ENCODE results near the gene BHLHE23.

BHLHE23 gene

DNA sequence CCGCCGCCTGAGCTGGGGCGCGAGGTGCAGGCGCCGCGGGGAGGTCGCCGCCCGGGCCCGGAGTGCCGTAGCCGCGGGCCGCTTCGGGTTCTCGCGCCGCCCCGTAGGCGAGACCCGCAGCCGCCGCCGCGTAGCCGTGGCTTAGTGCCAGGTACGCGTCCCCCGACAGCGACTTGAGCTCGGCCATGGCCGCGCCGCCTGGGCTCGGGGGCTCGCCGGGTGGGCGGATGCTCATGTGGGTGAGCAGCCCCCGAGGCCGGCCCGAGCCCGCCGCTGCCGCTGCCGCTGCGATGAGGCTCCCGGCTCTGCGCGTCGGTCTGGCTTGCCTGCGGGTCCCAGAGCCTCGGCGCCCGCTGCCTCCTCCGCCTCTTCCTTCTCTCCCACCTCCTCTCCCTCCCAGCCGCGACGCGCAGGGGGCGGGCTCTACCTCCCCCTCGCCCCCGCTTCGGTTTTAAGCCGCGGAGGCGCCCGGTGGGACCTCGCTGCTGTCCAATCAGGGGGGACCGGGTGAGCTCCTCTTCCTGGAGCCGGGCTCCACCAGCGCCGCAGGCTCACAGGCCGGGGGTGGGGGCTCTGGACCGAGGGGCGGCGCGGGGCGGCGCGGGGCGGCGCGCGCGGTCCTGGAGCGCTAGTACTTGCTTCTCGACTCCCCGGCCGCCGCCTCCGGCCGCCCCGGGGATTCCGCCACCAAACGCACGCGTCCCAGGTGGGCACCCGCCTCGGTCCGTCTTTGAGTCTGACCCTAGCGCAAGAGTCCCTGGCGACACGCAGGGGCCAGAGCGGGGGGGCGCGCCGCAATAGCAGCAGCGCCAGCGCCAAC lies at the start of gene BHLHE23:
BHLHE23 (minus strand) TSS at position 425 of the 820 bp plus-strand sequence; CDS start at position 235, 190 bp downstream.
- no peak for DNase-seq (ENCODE audit: low spot score)

DNA sequence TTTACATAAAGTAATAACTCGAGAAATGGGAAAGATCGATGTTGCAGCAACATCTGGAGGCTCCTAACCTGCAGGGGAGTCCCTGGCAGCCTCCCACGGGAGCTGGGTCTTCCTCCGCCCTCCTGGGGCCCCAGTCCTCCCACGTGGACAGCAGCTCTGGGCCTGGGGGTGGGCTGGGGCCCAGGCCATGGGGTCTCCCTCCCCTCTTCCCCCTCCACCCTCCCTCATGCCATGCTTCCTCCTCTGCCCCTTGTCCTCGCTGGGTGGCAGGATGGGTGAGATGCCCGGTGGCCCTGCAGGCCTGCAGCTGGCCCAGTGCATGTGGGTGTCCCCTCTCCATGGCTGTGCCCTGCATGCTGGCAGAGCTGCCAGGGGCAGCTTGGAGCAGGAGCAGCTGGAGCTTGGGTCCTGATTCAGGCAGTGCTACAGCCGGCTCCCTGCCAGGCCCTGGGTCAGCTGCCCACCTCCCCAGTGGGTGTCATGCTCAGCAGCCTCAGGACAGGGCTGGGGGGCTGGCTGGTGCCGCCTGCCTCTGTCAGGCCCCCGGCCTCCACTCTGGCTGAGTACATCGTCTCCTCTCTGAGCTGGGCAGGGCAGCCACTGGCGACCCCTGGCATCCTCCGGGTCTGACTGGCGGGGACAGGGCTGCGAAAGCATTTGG lies 48.9 kb upstream of the BHLHE23 start:
- DNase-seq (ENCODE audit: low spot score), result no peak

DNA sequence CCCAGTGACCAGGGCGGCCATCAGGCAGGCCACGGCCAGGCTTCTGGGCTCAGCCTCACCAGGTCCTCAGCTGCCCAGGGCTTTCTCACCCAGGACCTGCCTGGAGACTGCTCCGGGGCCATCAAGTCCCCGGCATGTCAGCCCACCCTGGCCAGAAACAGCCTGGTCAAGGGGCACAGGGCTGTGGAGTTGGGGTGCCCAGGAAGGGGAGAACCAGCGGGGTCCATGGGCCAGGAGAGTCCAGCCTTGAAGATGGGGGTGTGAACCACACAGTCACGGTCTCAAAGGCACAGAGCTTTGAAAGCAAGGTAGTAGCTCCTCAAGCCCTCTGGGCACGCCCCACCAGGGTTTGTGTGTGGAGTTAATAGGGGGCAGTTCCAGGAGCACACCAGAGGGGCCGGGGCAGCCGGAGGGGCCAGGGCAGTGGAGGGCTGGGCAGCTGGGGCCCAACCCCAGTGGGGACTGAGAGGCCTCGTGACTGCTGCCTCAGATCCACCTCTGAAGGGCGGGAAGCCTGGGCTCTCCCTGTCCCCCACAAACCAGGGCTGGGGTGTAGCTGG lies 48.0 kb upstream of the BHLHE23 start:
- no peak for DNase-seq (ENCODE audit: low spot score)

DNA sequence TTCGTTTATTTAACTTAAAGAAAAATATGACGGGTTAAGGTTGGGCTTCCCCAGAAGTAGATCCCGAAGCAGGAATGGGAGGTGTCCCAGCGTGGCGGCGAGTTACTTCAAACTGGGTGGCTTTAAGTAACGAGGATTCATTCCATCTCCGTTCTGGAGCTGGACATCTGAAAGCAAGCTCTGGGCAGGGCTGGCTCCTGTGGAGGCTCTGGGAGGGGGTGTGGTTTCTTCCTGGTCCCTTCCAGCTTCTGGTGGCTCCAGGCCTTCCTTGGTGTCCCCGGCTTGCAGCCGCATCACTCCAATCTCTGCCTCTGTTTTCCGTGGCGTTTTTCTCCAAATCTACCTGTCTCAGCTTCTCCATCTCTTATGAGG lies 47.3 kb upstream of the BHLHE23 start:
- DNase-seq (ENCODE audit: low spot score), result no peak

- DNase-seq (ENCODE audit: low spot score), result no peak
Observed at GRCh38 chr20:63053432-63054102, 46.8 kb upstream of the BHLHE23 start.

- no peak for DNase-seq (ENCODE audit: low spot score)
Observed at GRCh38 chr20:63052571-63053431, 46.0 kb upstream of the BHLHE23 start.

GRCh38 chr20:63051911-63052310 lies 45.1 kb upstream of the BHLHE23 start:
- DNase-seq (ENCODE audit: low spot score), result no peak

GRCh38 chr20:63051186-63051860 lies 44.6 kb upstream of the BHLHE23 start:
- DNase-seq (ENCODE audit: low spot score), result no peak

- no peak for DNase-seq (ENCODE audit: low spot score)
Observed at GRCh38 chr20:63050406-63050805, 43.6 kb upstream of the BHLHE23 start.

DNA sequence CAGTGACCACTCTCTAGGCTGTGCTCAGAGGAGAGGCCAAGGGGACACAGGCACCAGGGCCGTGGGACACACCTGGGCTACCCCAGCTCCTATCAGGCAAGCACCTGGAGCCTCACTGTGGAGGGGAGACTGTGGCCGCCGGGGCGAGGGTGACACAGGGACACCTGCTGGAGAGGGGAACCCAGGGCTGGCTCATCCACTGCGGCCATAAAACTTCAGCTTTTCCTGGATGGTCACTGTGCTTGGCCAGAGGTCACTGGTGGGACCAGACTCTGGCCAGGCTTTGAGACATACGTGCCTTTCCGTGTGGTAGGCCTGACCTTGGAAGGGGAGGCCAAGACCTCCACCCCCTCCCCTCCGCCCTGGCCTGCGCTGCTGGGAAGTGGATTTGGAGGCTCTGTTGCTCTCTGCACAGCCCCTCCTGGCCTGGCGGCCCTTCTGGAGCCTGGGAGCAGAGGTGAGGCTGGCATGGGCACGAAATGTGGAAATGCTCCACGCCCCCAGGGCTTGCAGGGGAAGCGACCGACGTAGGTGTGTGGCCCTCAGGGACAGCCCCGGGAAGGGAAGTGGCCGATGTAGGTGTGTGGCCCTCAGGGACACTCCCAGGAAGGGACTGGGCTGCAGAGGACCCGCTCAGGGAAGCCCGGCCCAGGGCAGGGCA lies 42.9 kb upstream of the BHLHE23 start:
- no peak for DNase-seq (ENCODE audit: low spot score)

GRCh38 chr20:63049191-63049518 lies 42.4 kb upstream of the BHLHE23 start:
- DNase-seq (ENCODE audit: low spot score), result no peak

DNA sequence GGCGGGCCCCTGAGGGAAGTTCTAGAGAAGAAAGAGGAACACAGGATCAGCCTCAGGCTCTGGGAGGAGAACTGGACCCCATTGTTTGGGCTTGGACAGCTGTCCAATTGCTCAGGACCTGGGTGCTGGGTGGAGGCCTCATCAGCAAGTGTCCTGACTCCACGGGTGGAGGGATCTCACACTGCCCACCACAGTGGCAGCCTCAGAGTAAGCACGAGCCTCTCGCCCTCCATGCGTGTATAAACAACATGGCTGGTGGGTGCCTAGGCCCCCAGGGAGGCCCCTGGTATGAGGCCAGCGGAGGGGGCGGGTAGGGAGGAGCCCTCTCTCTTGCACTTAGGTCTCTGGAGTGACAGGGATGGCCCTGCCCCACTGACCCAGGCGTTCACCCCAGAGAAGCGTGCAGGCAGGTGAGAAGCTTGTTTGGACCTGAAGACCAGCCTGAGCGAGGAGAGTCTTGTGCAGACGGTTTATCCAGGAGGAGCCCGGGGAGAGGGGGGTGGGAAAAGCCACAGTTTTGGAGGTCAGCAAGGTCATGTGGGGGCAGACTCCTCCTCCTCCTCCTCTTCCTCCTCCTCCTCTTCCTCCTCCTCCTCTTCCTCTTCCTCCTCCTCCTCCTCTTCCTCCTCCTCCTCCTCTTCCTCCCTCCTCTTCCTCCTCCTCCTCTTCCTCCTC lies 41.9 kb upstream of the BHLHE23 start:
- no peak for DNase-seq (ENCODE audit: low spot score)

GRCh38 chr20:63047946-63048345 lies 41.2 kb upstream of the BHLHE23 start:
- no peak for DNase-seq (ENCODE audit: low spot score)

DNA sequence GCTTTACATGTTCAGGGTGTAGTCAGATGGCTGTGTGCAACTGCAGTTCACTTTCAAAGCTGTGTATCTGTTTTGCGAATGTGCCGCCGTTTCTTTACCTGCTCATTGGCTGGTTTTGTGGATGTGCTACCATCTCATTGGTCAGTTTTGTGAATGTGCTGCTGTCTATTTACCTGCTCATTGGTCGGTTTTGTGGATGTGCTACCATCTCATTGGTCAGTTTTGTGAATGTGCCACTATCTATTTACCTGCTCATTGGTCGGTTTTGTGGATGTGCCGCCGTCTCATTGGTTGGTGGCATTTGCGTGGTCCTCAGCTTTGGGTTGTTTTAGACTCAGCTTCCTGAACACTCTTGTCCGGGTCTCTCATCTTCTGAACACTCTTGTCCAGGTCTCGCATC lies 40.5 kb upstream of the BHLHE23 start:
- no peak for DNase-seq (ENCODE audit: low spot score)

- DNase-seq (ENCODE audit: low spot score), result no peak
Observed at GRCh38 chr20:63046841-63047240, 40.1 kb upstream of the BHLHE23 start.

GRCh38 chr20:63045991-63046390 lies 39.2 kb upstream of the BHLHE23 start:
- no peak for DNase-seq (ENCODE audit: low spot score)

DNA sequence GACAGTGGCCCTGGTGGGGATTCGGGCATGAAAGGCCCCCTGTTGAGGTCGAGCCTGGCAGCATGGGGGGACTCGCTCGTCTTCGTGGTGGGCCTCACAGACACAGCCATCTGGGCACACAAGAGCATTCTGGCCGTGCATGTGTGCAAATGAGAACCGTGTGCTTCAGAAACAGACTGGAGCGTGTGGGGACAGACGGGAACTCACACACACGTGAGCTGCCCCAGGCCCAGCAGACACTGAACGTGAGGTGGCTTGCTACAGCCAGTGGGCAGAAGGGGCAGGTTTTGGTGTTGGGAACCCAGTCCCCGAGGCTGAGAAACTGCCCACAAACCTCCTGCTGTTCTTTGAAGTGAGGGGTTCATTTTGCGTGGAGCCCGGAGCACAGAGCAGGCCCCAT lies 38.6 kb upstream of the BHLHE23 start:
- DNase-seq (ENCODE audit: low spot score), result no peak

DNA sequence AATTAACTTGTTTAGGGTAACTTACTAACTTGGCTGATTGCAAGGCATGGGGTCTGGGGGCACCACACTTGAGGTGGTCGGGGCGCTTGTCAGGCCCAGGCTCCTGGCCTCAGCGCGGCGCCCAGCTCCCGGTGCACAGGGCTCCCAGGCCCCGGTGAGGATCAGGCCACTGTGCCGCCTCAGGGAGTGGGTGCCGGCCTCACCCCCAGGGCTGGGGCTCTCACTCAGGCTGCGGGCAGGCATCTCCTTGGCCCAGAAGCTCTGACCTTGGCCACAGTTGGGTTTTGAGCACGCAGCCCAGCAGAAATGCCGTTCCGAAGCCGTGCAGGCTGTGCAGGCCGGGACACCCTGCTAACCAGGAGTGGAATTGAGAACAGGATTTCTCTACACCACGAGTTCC lies 37.8 kb upstream of the BHLHE23 start:
- DNase-seq (ENCODE audit: low spot score), result no peak

DNA sequence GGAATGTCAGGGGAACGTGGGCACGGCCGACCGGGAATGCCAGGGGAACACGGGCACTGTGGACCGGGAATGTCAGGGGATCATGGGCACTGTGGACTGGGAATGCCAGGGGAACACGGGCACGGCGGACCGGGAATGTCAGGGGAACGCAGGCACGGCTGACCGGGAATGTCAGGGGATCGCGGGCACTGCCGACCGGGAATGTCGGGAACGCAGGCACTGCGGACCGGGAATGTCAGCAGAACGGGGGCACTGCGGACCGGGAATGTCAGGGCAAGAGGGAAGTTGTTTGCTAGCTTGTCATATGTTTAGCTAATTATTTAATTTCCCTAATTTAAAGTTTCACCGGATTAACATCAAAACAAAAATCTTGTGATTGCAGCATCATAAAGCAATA lies 37.4 kb upstream of the BHLHE23 start:
- no peak for DNase-seq (ENCODE audit: low spot score)

All from GM03348 (cell line).